HG03135 (cell line): Measurements from ENCODE around the gene SEPTIN1.
A peak's percentile ranks its signal among the peaks of the same experiment; 100 is the strongest.

Source experiments
- ATAC-seq: cut with Tn5 transposase; IDR thresholded peaks from one replicate; pipeline ENCODE4 v1.9.1; 2021; ENCODE audit warnings: mild to moderate bottlenecking, moderate library complexity; ENCODE audit not compliant: unreplicated experiment

The SEPTIN1 gene

DNA sequence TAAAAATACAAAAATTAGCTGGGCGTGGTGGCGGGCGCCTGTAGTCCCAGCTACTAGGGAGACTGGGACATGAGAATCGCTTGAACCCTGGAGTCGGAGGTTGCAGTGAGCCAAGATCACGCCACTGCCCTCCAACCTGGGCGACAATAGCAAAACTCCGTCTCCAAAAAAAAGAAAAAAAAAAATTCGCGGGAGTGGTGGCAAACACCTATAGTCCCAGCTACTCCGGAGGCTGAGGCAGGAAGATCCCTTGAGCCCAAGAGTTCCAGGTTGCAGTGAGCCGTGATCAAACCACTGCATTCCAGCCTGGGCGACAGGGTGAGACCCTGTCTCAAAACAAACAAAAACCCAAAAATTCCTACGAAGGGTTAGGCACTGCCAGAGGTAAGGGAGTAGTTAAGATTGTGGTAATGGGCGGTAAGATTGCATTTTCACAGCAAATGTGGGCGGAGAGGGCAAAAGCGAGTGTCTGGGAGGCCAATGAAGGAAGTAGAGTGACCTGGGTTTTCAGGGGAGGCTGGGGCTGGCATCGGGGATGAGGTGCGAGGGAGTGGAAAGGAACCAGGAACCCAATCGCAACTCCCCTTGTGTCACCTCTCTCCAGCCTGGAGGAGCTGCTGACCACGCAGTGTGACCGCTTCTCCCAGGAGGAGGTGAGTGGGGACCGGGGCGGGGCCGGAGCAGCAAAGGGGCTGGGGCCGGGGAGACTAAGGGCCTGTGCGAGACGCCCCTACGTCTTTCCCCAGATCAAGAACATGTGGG is 5.1 kb downstream of the SEPTIN1 start:
- no peak for ATAC-seq

DNA sequence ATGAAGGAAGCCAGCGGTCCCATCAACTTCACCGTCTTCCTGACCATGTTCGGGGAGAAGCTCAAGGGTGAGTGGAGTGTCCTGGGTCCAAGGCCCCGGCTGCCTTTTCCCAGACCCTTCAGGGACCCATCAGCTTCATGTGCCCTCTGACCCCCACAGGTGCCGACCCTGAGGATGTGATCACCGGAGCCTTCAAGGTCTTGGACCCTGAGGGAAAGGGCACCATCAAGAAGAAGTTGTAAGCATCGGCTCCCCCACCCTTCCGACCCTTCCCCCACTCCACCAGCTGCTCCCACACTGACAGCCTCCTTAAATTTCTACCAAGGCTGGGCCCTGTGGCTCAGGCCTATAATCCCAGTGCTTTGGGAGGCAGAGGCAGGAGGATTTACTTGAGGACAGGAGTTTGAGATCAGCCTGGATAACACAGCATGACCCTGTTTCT is 5.9 kb downstream of the SEPTIN1 start:
- no peak for ATAC-seq

DNA sequence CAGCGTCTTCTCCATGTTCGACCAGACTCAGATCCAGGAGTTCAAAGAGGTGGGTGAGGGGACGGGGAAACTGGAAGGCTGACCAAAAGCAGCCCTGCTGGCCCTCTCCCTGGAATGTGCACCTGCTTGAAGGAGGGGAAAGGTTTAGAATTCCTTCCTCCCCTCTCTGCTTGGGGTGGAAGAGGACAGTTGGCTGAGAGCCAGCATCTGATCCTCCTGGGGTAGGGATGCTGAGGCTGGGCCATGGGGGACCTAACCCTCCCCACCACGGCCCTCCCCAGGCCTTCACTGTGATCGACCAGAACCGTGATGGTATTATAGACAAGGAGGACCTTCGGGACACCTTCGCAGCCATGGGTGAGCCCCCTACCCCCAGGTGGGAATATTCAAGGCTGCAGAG is 6.5 kb downstream of the SEPTIN1 start:
- ATAC-seq, result no peak

DNA sequence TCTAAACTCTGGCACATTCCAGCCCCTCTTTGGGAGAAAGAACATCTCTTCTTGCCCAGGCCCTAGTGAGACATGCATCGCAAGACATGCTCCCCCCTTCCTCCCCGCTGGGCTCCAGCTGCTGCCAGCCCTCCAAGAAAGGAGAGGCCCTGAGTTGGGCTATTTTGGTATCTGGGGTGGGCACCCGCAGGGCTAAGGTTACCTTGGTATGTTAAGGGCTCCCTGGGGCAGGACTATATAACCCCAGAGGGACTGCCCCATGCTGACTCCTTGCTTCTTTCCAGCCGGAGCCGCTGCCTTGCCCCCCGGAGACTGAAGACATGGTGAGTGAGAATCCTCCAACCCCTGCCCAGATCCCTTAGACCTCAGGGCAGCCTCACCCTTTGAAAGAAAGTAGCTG is 7.8 kb downstream of the SEPTIN1 start, which contains the start of gene MYL11:
Gene MYL11, plus strand, starts transcription at position 265 of the 400 bp plus-strand sequence. Its CDS starts 56 bp downstream, at position 321.
- no peak for ATAC-seq

DNA sequence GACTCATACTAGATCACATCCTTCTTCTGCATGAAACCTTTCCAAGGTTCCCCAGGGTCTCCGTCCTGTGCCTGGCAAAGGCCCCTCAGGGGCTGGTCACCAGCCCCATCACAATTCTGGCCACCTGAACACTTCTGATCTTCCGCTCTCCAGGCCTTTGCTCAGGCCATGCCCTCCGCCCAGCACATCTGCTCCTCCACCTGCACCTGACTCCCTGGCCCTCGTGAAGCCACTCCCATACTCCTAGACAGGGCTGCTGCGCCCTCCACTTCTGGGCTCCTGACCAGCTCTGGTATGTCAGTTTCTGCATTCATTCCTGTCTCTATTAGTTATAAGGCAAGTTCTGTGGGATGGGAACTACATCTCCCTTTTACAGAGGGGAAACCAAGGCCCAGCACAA is 9.6 kb downstream of the SEPTIN1 start:
- no peak for ATAC-seq

DNA sequence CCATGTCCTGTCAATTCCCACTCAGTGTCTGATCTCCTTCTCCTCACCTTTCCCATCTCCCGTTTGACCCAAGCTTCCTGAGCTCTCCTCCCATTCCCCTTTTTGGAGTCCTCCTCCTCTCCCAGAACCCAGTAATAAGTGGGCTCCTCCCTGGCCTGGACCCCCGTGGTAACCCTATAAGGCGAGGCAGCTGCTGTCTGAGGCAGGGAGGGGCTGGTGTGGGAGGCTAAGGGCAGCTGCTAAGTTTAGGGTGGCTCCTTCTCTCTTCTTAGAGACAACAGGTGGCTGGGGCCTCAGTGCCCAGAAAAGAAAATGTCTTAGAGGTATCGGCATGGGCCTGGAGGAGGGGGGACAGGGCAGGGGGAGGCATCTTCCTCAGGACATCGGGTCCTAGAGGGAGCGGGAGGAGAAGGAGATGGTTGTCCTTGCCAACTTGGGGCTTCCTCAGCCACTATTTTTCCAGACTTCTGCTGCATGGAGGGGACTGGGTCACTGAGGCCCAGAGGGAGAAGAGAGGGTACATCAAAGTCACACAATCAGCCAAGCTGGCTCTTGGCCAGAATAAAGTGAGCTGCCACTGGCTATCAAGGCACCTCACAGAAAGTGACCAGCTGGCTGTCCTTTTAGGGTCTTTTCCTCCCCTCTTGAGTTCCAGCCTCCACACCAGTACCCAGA is 10.2 kb downstream of the SEPTIN1 start:
- no peak for ATAC-seq

DNA sequence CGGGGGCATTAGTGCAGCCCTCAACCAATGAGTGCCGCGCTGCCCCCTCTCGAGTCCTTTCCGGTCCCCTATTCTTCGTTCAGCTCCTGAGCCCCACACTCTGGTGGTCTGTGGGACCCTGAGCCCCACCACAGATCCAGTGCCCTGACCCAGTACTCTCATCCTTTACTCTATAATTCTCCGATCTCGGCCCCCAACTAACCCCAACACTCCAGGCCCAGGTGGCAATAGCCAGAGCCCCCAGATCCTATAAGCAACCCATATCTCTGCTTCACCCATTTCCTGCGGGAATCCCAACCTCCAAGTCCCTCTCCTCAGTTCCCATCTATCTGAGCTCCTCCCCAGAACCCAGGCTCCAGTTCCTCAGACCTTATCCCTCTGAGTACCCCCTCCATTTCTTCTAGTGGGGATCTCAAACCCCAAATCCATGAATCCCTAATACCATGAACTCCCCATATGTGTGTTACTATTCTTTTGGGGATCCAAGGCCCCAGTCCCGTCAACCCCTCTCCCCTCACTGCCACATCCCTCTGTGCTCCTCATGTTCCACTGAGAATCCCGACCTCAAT is 11.0 kb downstream of the SEPTIN1 start:
- ATAC-seq, result no peak

DNA sequence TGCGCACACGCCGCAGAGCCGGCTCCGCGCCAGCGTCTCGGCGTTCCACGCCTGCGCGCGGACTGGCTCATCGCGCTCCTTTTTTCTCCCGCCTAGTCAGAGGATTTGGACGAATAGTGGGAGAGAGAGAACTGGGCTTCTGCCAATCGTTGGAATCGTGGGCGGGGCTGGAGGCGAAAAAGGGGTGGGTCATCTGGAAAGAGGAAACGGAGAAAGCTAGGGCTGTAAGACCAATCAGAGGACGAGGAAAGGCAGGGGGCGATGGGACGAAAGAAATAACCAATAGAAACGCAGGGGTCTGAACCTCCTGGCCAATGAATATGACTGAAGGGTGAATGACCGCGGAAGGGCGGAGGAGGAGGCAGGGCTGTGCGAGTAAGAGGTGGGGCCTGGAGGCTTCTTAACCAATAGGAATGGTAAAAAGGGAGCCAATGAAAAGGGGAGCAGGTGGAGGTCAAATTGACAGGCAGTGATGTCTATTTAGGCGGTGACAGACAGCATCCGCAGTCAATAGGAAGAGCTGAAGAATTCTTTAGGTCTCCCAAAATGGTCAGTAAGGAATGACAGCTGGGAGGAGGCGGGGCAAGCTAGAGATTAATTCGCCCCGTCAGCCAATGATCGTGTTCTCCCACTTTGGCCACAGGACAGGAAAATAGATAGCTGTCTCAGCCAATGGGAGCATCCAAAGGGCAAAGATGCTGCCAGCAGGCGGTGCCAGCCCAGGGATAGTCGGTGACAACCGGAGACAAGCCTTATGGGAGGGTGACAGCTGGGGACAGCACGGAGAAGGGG is 11.7 kb downstream of the SEPTIN1 start, which contains the start of gene TBC1D10B:
Gene TBC1D10B, minus strand, starts transcription at position 39 of the 792 bp plus-strand sequence. CDS start 311 bp downstream, outside the sequence.
- peak; percentile 72 for ATAC-seq

DNA sequence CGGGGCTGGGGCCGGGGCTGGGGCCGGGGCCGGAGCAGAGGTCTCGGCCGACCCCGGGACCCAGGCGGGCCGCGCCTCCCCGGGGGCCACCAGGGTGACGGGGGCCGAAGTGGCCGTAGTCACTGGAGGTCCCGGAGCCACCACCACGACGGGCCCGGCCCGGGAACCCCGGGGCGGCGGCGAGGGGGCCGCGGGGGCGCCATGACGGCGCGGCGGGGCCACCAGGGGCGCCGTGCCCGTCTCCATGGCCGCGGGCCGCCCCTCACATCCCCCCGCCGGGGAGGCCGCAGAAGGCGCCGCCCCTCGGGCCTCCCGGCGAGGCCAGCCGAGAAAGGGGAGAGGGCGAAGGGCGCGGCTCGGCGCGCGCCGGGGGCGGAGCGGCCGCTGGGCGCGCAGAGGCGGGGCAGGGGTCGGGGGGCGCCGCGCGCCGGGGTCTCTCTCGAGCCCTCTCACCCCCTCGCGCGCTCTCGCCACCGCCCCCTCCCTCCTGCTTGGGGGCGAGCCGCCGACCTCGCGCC is 12.4 kb downstream of the SEPTIN1 start:
- ATAC-seq, result peak; percentile 8

DNA sequence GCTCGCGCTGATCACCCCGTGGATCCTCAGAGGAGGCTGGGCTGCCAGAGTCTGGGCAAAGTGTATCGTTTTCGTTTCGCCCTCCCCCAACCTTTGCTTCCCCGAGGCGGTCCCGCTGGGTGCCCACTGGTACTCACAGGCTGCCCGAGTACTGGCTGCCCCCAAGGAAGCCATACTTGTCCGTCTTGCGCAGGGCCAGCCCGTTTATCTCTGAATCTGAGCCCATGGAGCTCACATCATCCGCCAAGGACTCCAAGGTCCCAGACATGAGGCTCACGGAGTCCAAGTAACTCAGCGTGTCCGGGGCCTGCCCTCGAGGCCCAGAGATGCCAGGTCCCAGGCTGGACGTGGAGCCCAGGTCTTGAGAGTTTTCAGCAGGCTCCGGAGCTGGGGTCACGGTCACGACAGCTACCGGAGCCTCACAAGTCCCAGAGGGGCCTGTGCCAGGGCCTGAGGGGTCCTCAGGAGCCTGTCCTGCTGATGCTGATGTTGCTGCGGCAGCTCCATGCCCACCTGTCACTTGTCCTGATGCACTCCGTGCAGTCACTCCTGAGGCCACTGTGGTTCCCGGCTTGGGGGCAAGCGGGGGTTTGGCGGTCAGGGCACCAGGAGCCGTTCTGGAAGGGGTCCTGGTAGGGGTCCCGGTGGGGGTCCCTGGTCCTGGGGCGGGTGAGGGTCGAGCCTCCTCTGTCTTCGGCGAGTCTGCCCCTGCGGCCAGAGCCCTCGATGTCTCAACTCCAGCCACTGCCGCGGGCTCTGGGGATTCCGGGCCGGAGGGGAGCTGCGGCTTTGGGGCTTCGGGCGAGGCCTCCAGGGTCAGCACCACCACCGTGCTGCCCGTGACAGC is 13.0 kb downstream of the SEPTIN1 start:
- no peak for ATAC-seq

DNA sequence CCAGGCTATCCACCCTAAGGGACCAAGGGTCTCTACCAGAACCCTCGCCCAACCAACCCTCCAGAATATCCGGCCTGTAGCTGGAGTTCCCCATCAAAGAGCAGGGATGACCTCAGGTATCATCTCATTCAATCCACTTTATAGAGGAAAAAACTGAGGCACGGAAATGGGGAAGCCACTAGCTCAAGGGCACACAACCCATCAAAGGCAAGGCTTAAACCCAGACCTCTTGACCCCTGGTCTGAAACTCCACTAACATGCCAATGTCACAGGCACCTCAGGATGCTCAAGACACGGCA is 13.6 kb downstream of the SEPTIN1 start:
- ATAC-seq, result no peak

DNA sequence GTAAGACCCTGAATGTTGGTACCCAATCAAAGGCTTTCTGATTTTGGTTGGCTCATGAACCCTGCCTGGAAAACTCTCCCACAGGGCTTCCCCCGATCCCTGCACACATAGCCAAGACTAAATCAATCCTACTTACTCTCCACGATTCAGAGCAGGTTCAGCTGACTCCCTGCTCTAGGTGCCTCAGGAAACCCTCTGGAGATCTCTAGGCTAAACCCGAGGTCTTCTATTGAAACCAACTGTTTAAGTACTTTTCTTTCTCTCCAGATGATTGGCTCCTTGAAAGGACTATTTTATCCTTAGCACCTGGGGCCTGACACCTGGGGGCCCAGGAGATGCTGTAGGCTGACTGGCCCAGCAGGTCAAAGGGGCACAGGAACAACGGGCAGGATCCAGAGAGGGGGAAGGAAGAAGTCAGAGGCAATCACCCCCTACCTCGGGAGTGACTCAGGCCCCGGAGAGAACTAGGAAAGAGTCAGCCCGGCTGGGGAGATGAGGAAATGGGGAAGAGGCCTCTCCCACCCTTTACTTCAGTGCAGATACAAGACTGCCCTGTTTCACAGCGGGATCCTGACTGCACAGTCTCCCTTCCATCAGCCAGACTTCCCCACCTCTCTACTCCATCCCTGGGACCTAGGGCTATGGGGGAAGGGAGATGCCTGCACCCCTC is 14.1 kb downstream of the SEPTIN1 start:
- no peak for ATAC-seq

DNA sequence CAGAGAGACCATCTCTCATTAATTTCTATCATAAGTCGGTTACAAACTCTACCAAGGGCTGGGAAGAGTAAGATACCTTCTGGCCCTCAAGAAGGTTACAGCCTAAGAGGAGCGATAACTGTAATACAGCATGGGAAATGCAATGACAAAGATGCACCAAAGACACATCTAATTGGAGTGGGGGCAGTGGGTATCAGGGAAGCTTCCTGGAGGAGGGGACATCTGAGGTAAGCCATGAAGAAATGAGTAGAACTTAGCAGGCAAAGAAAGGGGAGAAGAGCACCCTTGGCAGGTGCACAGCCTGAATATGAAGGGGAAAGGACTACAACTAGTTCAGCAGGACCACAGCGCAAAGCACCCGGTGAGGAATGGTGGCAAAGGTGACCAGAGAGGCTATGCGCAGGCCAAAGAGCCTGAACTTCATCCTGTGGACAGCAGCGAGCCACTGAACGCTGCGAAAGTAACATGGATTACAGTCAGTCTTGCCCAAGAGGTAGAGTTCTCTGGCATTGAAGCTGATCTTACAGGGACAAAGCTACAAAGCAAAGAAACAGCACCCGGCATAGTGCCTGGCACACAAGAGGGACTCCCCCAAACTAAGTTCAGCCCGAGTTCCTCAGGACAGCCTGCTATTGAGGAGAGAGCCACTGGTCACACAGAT is 14.9 kb downstream of the SEPTIN1 start:
- no peak for ATAC-seq

DNA sequence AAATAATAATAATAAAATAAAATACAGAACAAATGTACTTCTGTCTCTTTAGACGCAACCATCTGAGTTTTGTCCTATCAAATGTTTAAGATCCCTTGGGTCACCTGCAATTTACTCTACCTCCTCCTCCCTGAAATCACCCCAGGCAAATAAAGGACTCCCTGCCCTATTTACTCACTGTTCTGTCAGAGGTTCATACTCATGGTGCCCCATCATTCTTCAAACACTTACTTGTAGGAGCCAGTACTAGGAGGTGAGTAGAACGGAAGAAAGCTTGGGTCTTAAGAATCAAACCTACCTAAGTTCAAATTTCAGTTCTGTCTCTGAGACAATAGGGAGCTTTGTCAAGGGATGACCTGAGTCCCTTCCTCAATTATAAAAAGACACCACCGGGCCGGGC is 15.8 kb downstream of the SEPTIN1 start:
- no peak for ATAC-seq

DNA sequence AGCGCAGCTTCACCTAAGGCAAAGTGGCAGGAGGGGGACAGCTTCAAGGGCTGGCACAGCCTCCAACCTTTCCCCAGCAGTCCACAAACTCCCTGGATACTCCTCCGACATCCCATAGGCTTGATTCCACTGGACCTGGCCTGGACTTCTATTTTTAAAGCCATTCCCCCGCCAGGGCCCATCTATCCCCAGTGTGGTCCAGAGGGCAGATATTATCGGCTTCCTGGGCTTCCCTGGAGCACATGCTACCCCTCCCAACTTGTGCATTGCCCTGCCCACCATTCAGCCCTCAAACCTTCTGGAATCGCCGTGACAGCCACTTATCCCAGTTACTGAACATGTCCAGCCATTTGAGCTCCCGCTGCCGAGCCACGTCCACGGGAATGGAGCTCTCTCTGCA is 17.2 kb downstream of the SEPTIN1 start:
- no peak for ATAC-seq

DNA sequence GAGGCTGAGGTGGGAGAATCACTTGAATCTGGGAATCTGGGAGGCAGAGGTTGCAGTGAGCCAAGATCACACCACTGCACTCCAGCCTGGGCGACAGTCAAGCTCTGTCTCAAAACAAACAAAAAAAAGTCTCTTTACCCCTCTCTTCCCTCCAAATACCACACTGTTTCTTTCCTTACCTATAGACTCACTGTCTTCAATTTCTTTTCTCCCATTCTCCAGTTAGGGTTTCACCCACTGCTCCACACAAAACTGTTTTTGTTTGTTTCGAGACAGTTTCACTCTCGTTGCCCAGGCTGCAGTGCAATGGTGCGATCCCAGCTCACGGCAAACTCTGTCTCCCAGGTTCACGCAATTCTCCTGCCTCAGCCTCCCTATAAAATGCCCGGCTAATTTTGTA is 21.2 kb downstream of the SEPTIN1 start:
- ATAC-seq, result no peak

DNA sequence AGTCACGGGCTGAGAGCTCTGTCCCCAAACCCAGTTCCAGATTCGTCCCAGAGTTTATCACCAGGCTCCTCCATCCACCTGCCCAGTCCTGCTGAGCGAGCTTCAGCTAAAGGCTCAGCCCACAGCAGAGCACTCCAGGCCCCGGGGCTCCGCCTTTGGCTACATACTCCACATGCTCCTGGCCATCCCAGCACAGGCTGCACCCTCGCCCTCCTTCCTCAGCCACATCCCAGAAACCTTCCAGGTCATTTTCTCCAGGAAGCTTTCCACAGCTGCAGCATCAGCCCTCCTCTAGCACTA is 22.5 kb downstream of the SEPTIN1 start:
- no peak for ATAC-seq

DNA sequence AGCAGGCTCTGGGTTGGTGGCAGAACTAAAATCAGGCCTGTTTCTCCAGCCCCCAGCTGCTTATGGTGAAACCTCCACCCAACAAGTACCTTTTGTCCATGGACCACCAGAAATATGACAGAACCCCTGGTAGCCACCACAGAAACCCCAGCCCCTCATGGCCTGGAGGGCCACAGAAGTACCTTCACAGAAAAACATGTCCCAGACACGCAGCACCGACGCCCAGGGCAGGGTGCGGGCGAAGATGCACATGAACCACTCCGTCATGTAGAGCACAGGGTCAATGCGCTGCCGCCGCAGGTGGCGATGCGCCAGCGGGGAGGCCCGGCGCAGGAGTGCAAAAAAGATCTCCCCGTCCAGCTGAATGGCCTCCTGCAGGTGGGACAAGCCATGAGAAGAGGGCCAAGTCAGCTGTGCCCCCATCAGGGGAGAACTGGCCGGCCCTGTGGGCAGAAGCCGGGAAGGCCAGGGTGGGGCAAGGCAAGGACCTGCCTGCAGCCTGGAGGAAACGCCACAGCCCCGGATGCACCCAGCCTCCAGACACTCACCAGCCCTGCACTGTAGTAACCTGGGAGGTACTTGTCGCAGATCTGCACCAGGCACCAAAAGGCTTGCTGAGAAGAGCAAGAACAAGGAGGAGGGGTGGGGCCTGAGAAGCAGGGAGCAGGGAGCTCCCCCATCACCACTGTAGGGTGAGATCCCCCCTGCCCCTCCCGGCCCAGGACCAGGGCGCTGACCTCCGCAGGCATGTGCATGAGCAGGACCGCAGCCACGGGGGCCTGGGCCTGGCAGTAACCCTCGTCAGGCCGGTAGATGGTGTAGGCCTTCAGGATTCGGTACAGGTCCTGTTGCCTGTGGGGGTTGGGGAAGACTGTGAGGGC is 23.1 kb downstream of the SEPTIN1 start:
- ATAC-seq, result no peak
